NCI-H460 (cell line): ENCODE data around the gene ENTREP3. TPM values are rescaled to one million over a fixed set of nuclear protein-coding genes. Genes with fewer than 3 reads are reported as not detected.

Source experiments
- DNase-seq: peaks from one replicate; pipeline ENCODE4 v3.0.0-alpha.2; 2016; ENCODE audit warnings: low read depth; ENCODE audit errors: extremely low read depth
- total RNA-seq: library from RNA; depleted of rRNA; stranded (reverse); fragments of >200 nt; shearing (Covaris generic); gene quantifications from 2 replicates; pipeline ENCODE4 v1.2.3, GENCODE V29; 2014; rRNA removed

The ENTREP3 gene
- total RNA-seq, 1 experiment from 2014 or later, result 12.6 TPM

DNA sequence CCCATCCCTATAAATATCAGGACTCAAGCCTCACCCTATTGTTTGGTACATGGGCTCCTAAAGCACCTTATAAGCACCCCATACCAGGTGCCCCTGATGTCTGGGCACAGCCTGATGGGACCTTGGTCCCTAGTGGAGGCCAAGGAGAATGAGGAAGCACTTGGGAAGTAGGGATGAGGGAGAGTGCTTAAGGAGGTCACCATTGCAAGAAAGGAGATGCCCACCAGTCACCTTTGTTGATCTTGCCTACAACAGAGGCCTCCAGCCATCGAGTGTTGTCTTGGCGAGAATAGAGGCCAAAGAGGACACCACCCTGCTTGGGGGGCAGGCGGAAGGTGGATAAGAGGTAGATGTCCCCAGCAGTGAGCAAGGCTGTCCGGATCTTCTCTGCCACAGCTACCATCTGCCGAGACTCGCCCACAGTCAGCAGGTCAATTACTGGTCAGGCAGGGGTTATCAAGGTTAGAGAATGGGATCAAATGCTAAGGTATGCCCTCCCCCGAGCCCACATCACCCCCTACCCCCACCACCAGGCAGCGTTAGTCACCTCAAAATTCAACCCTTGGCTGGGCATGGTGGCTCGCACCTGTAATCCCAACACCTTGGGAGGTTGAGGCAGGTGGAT, 49.2 kb downstream of the ENTREP3 start:
- no peak for DNase-seq

DNA sequence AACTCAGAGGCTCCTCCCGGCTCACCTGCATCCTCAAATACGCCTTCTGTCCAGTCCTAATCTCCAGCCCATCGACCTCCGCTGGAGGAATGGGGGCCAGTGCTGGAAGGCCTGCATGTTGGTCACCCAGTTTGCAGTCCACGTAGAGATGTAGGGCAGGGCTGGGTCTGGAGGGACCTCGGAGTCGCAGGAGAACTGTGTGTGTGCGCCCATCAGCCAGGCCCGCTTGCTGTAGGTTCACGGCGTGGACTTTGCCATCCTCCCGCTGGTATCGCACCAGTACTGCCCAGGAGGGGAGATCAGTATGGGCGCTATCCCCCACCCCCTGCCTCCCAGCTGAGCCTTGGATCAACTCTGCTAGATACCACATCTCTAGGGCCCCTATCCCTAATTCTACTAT, 50.2 kb downstream of the ENTREP3 start:
- DNase-seq, result no peak

- no peak for DNase-seq
These were observed 52.4 kb downstream of the ENTREP3 start for GRCh38 chr1:155202731-155203515.

GRCh38 chr1:155202198-155202597, 53.1 kb downstream of the ENTREP3 start:
- DNase-seq, result no peak

- DNase-seq, result no peak
These were observed 54.4 kb downstream of the ENTREP3 start for GRCh38 chr1:155200920-155201319.

- no peak for DNase-seq
These were observed 55.5 kb downstream of the ENTREP3 start for GRCh38 chr1:155199792-155200191.

DNA sequence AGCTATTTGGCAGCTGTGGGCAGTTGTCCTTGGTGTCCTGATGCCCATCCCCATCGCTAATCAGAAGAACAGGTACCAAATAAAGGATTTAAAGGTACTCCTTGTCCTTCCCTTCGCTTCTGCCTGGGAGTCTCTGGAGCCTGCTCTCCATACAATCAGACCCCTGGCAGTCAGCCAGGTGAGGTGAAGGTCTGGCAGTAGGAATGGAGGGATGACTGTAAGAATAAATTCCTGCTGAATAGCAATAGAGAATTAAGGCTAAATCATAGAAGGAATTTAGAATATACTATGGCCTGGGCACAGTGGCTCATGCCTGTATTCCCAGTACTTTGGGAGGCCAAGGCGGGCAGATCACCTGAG, 56.8 kb downstream of the ENTREP3 start:
- DNase-seq, result no peak

DNA sequence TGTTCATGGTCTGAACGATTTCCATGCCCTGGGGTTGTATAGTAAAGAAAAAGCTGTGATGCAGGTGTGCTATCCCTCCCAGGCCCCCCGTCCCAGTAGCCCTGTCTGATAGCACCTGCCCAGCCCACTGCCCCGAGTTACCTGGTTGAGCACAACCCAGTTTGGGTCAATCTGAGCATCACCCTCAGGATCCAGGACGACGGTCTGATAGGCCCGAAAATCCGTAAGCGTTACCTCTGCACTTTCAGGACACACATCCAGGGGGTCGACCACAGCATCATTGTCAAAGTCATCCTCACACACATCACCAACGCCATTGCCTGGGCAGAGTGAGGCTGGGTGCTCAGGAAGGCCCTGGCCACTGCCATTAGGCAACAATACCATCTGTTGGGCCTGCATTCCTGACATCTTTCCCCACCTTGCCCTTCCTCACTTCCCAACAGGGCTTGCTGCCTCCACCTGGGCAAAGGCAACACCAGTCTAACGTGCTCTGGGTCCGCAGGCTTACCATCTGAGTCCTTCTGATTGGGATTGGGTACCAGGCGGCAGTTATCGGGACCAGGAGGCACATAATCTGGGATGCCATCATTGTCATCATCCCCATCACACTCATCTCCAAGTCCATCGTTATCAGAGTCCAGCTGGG, 57.3 kb downstream of the ENTREP3 start:
- DNase-seq, result no peak

Other genes with a start within 250 kb of the ENTREP3 start
- 0.45 and 1.6 TPM in 2 replicates for gene DCST2, start 221.7 kb downstream of the ENTREP3 start, total RNA-seq
- not detected in 2 replicates for gene DCST1, start 221.7 kb downstream of the ENTREP3 start, total RNA-seq
- gene ADAM15, start 204.2 kb downstream of the ENTREP3 start, total RNA-seq, result 216 and 231 TPM in 2 replicates
- 12.1 TPM in 2 replicates for gene EFNA4, start 191.7 kb downstream of the ENTREP3 start, total RNA-seq
- 10.1 and 12.6 TPM in 2 replicates for gene EFNA3, start 176.6 kb downstream of the ENTREP3 start, total RNA-seq
- gene EFNA1, start 127.6 kb downstream of the ENTREP3 start, total RNA-seq, result 18.1 and 22.3 TPM in 2 replicates
- 49.7 and 53.4 TPM in 2 replicates for gene SLC50A1, start 119.6 kb downstream of the ENTREP3 start, total RNA-seq
- 49.8 and 50.9 TPM in 2 replicates for gene DPM3, start 115.0 kb downstream of the ENTREP3 start, total RNA-seq
- gene KRTCAP2, start 82.2 kb downstream of the ENTREP3 start, total RNA-seq, result 454 and 476 TPM in 2 replicates
- gene TRIM46, start 81.6 kb downstream of the ENTREP3 start, total RNA-seq, result 0.27 and 0.43 TPM in 2 replicates
- gene THBS3, start 47.6 kb downstream of the ENTREP3 start, total RNA-seq, result 18.0 and 19.5 TPM in 2 replicates
- 69.7 and 72.8 TPM in 2 replicates for gene MTX1, start 46.8 kb downstream of the ENTREP3 start, total RNA-seq
- 116 and 121 TPM in 2 replicates for gene SCAMP3, start 6.9 kb upstream of the ENTREP3 start, total RNA-seq
- gene CLK2, start 18.0 kb upstream of the ENTREP3 start, total RNA-seq, result 37.3 and 48.3 TPM in 2 replicates
- gene HCN3, start 22.0 kb upstream of the ENTREP3 start, total RNA-seq, result 1.4 and 1.6 TPM in 2 replicates
- gene PKLR, start 46.0 kb upstream of the ENTREP3 start, total RNA-seq, result not detected in 2 replicates
- 124 and 142 TPM in 2 replicates for gene FDPS, start 53.4 kb upstream of the ENTREP3 start, total RNA-seq
- 80.4 and 86.6 TPM in 2 replicates for gene RUSC1, start 65.4 kb upstream of the ENTREP3 start, total RNA-seq